Nephron progenitor cell (in vitro differentiated cells): ENCODE measurements around the gene C6orf132.

ENCODE experiments used
- DNase-seq: peaks from one replicate; pipeline ENCODE4 v3.0.0; 2021
- H3K27ac Mint-ChIP-seq: 2 replicates; pipeline ENCODE4 v1.8.0; 2021; ENCODE audit warnings: mild to moderate bottlenecking, moderate library complexity, mixed read lengths
- H3K27me3 Mint-ChIP-seq: 2 replicates; pipeline ENCODE4 v1.8.0; 2021; ENCODE audit warnings: mild to moderate bottlenecking, low read depth, mixed read lengths; ENCODE audit not compliant: poor library complexity
- H3K36me3 Mint-ChIP-seq: 2 replicates; pipeline ENCODE4 v1.8.0; 2021; ENCODE audit warnings: low read depth, mixed read lengths
- H3K4me1 Mint-ChIP-seq: 2 replicates; pipeline ENCODE4 v1.8.0; 2021; ENCODE audit warnings: mixed read lengths
- H3K4me3 Mint-ChIP-seq: 2 replicates; pipeline ENCODE4 v1.8.0; 2021; ENCODE audit warnings: mild to moderate bottlenecking, moderate library complexity, mixed read lengths
- H3K9me3 Mint-ChIP-seq: 2 replicates; pipeline ENCODE4 v1.8.0; 2021; ENCODE audit warnings: mild to moderate bottlenecking, moderate library complexity, mixed read lengths
- CTCF ChIP-seq: fragments of 200-600 bp; sonication (generic); IDR thresholded peaks from 2 replicates; pipeline ENCODE4 v1.5.0; 2021; ENCODE audit warnings: antibody characterized with exemption

The C6orf132 gene

GRCh38 chr6:42090819-42091717 lies 51.4 kb downstream of the C6orf132 start:
- H3K4me1 Mint-ChIP-seq: peaks cover 21% of the 10 kb centered on the region
- no peak overlapping the region for H3K27ac Mint-ChIP-seq
- TF ChIP-seq CTCF: no peak
- H3K27me3 Mint-ChIP-seq: peaks cover 24% of the 10 kb centered on the region
- no peak for DNase-seq
- no peaks in the 10 kb centered on the region for H3K36me3 Mint-ChIP-seq
- H3K9me3 Mint-ChIP-seq: no peaks in the 10 kb centered on the region
- H3K4me3 Mint-ChIP-seq: no peak overlapping the region

GRCh38 chr6:42088101-42088591 lies 54.3 kb downstream of the C6orf132 start:
- no peak overlapping the region for H3K27ac Mint-ChIP-seq
- H3K36me3 Mint-ChIP-seq: peaks cover 6% of the 10 kb centered on the region
- H3K4me3 Mint-ChIP-seq: no peak overlapping the region
- H3K27me3 Mint-ChIP-seq: peaks cover 17% of the 10 kb centered on the region
- no peaks in the 10 kb centered on the region for H3K9me3 Mint-ChIP-seq
- no peak for DNase-seq
- peaks cover 16% of the 10 kb centered on the region for H3K4me1 Mint-ChIP-seq
- no peak for TF ChIP-seq CTCF

GRCh38 chr6:42086046-42087035 lies 56.1 kb downstream of the C6orf132 start:
- no peak overlapping the region for H3K27ac Mint-ChIP-seq
- H3K27me3 Mint-ChIP-seq: peaks cover 7% of the 10 kb centered on the region
- H3K9me3 Mint-ChIP-seq: no peaks in the 10 kb centered on the region
- H3K36me3 Mint-ChIP-seq: peaks cover 19% of the 10 kb centered on the region
- no peak for DNase-seq
- no peak overlapping the region for H3K4me3 Mint-ChIP-seq
- H3K4me1 Mint-ChIP-seq: peaks cover 8% of the 10 kb centered on the region
- TF ChIP-seq CTCF: peak; percentile 22

GRCh38 chr6:42084889-42085288 lies 57.5 kb downstream of the C6orf132 start:
- Mint-ChIP-seq H3K36me3 (peaks cover 30% of the 10 kb centered on the region), H3K27me3 (peaks cover 6% of the 10 kb centered on the region), H3K27ac (no peak overlapping the region), H3K9me3 (no peaks in the 10 kb centered on the region), H3K4me3 (no peak overlapping the region), H3K4me1 (peaks cover 6% of the 10 kb centered on the region)
- DNase-seq: no peak
- TF ChIP-seq CTCF: no peak

GRCh38 chr6:42083530-42083929 lies 58.9 kb downstream of the C6orf132 start:
- Mint-ChIP-seq H3K27ac (peak overlapping the region; percentile 2), H3K4me3 (no peak overlapping the region), H3K9me3 (no peaks in the 10 kb centered on the region), H3K36me3 (peaks cover 34% of the 10 kb centered on the region), H3K27me3 (peaks cover 5% of the 10 kb centered on the region), H3K4me1 (peaks cover 6% of the 10 kb centered on the region)
- no peak for TF ChIP-seq CTCF
- DNase-seq: no peak
